ENCODE data around the gene SIK3. TPM values are rescaled to one million over a fixed set of nuclear protein-coding genes. Genes with fewer than 3 reads are reported as not detected.

SIK3 gene
- total and polyA plus RNA-seq, 2 donors (not counting 3 experiments of a cell fraction or from before 2014, with no cell fraction given), result 10.3 to 21.3 TPM

- no peak overlapping the region for H3K27ac ChIP-seq (ENCODE audit: insufficient read depth, low read depth, low read length)
- no TSS peak for BruUV-seq (replicated peaks)
Measured at GRCh38 chr11:116833816-116834534, 264.3 kb downstream of the SIK3 start.

GRCh38 chr11:116833491-116833815, 264.8 kb downstream of the SIK3 start:
- no peaks in the 10 kb centered on the region for H4K20me1 ChIP-seq (replicated peaks; ENCODE audit: control insufficient read depth, extremely low read depth, insufficient read depth, low read length)
- no peak overlapping the region for H3K4me2 ChIP-seq (ENCODE audit: insufficient read depth, low read length)
- no peaks in the 10 kb centered on the region for H3K27me3 ChIP-seq (ENCODE audit: control insufficient read depth in 2 of 2, insufficient read depth in 2 of 2, low read length in 2 of 2)
- no peak overlapping the region for H3K27ac ChIP-seq (ENCODE audit: insufficient read depth, low read depth, low read length)
- POLR2A ChIA-PET, result no interaction called here
- H2AFZ ChIP-seq (ENCODE audit: low read depth, low read length), result no peak overlapping the region
- no peaks in the 10 kb centered on the region for H3K9me1 ChIP-seq (replicated peaks; ENCODE audit: control insufficient read depth, extremely low read depth, insufficient read depth, low read length)
- intact Hi-C loops (cut with micrococcal nuclease), result no loop called here
- dilution Hi-C loops (cut with MboI; ENCODE audit: extremely low pct_ligation_motif_present, low sequenced_read_pairs), result no loop called here
- H3K9ac ChIP-seq (replicated peaks; ENCODE audit: extremely low read depth, insufficient read depth, low read length), result no peak overlapping the region
- H3K79me2 ChIP-seq (ENCODE audit: control insufficient read depth, insufficient read depth, low read length), result no peaks in the 10 kb centered on the region
- H3K9me3 ChIP-seq (replicated peaks; ENCODE audit: control insufficient read depth, insufficient read depth, low read length), result no peaks in the 10 kb centered on the region
- DNase-seq (ENCODE audit: low read depth, low spot score), result no peak
- CTCF ChIA-PET, result interaction anchor here (1.1 to 5.0 kb wide), 4 partner anchors 20 to 272 kb away, joined by 3 to 272 read pairs (median 4); partner anchors contain the start of gene APOA5
- peaks cover 6% of the 10 kb centered on the region for H3K4me1 ChIP-seq (ENCODE audit: control insufficient read depth, extremely low read depth, insufficient read depth, low read length)
- H3K36me3 ChIP-seq (ENCODE audit: control insufficient read depth in 2 of 2, extremely low read depth in 1 of 2, insufficient read depth in 2 of 2, low read length in 2 of 2), result no peaks in the 10 kb centered on the region
- no peak overlapping the region for H3K4me3 ChIP-seq (replicated peaks in 1 of 3; ENCODE audit: insufficient read depth in 1 of 3, low read depth in 1 of 3, low read length in 3 of 3)
- no peak for TF ChIP-seq POLR2A (IDR thresholded peaks at IDR 0.05; ENCODE audit: low read depth, low read length)
- TF ChIP-seq, protein P1, sequence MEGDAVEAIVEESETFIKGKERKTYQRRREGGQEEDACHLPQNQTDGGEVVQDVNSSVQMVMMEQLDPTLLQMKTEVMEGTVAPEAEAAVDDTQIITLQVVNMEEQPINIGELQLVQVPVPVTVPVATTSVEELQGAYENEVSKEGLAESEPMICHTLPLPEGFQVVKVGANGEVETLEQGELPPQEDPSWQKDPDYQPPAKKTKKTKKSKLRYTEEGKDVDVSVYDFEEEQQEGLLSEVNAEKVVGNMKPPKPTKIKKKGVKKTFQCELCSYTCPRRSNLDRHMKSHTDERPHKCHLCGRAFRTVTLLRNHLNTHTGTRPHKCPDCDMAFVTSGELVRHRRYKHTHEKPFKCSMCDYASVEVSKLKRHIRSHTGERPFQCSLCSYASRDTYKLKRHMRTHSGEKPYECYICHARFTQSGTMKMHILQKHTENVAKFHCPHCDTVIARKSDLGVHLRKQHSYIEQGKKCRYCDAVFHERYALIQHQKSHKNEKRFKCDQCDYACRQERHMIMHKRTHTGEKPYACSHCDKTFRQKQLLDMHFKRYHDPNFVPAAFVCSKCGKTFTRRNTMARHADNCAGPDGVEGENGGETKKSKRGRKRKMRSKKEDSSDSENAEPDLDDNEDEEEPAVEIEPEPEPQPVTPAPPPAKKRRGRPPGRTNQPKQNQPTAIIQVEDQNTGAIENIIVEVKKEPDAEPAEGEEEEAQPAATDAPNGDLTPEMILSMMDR (IDR thresholded peaks at IDR 0.05; ENCODE audit: extremely low read depth in 1 of 2, insufficient read depth in 1 of 2, low read depth in 1 of 2, low read length in 2 of 2), result no peak
- TF ChIP-seq GATA2 (IDR thresholded peaks at IDR 0.05; ENCODE audit: insufficient read depth, insufficient read length, low read depth, low read length), result no peak
- TF ChIP-seq EZH2 (IDR thresholded peaks at IDR 0.05; ENCODE audit: borderline replicate concordance, low read depth, low read length, severe bottlenecking), result no peak
- TF ChIP-seq, protein P2, sequence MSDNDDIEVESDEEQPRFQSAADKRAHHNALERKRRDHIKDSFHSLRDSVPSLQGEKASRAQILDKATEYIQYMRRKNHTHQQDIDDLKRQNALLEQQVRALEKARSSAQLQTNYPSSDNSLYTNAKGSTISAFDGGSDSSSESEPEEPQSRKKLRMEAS (IDR thresholded peaks at IDR 0.05; ENCODE audit: insufficient read depth, insufficient read length), result no peak
- no peak for TF ChIP-seq JUN (IDR thresholded peaks at IDR 0.05; ENCODE audit: borderline replicate concordance, insufficient read depth, insufficient read length, low read depth)
- TF ChIP-seq MYC (IDR thresholded peaks at IDR 0.05; ENCODE audit: low read depth, low read length), result no peak
- no peak for TF ChIP-seq FOS (IDR thresholded peaks at IDR 0.05; ENCODE audit: borderline replicate concordance, insufficient read depth, low read length)
- no peak for TF ChIP-seq POLR2AphosphoS5 (IDR thresholded peaks at IDR 0.05; ENCODE audit: insufficient read depth, low read depth, low read length)
- no TSS peak for BruUV-seq (replicated peaks)
- FAIRE-seq, result no peak

More at GRCh38 chr11:116833816-116834534, 264.3 kb downstream of the SIK3 start:
- H3K4me3 ChIP-seq (replicated peaks in 1 of 3; ENCODE audit: insufficient read depth in 1 of 3, low read depth in 1 of 3, low read length in 3 of 3), result no peak overlapping the region
- no peaks in the 10 kb centered on the region for H3K9me1 ChIP-seq (replicated peaks; ENCODE audit: control insufficient read depth, extremely low read depth, insufficient read depth, low read length)
- POLR2A ChIA-PET, result no interaction called here
- no peak for FAIRE-seq
- H3K36me3 ChIP-seq (ENCODE audit: control insufficient read depth in 2 of 2, extremely low read depth in 1 of 2, insufficient read depth in 2 of 2, low read length in 2 of 2), result no peaks in the 10 kb centered on the region
- no peaks in the 10 kb centered on the region for H3K9me3 ChIP-seq (replicated peaks; ENCODE audit: control insufficient read depth, insufficient read depth, low read length)
- no peak overlapping the region for H2AFZ ChIP-seq (ENCODE audit: low read depth, low read length)
- H3K4me1 ChIP-seq (ENCODE audit: control insufficient read depth, extremely low read depth, insufficient read depth, low read length), result peaks cover 6% of the 10 kb centered on the region
- dilution Hi-C loops (cut with MboI; ENCODE audit: extremely low pct_ligation_motif_present, low sequenced_read_pairs), result no loop called here
- no peak overlapping the region for H3K4me2 ChIP-seq (ENCODE audit: insufficient read depth, low read length)
- CTCF ChIA-PET, result interaction anchor here (1.3 to 5.0 kb wide), 4 partner anchors 10 to 43 kb away, joined by 3 to 272 read pairs (median 12); partner anchors contain the start of genes APOA4 and APOA5
- DNase-seq (ENCODE audit: low read depth, low spot score), result no peak
- H3K79me2 ChIP-seq (ENCODE audit: control insufficient read depth, insufficient read depth, low read length), result no peaks in the 10 kb centered on the region
- H3K27me3 ChIP-seq (ENCODE audit: control insufficient read depth in 2 of 2, insufficient read depth in 2 of 2, low read length in 2 of 2), result no peaks in the 10 kb centered on the region
- no peaks in the 10 kb centered on the region for H4K20me1 ChIP-seq (replicated peaks; ENCODE audit: control insufficient read depth, extremely low read depth, insufficient read depth, low read length)
- no peak for TF ChIP-seq POLR2A (IDR thresholded peaks at IDR 0.05; ENCODE audit: low read depth, low read length)
- TF ChIP-seq POLR2AphosphoS5 (IDR thresholded peaks at IDR 0.05; ENCODE audit: insufficient read depth, low read depth, low read length), result no peak
- TF ChIP-seq MYC (IDR thresholded peaks at IDR 0.05; ENCODE audit: low read depth, low read length), result no peak
- TF ChIP-seq, protein P2 (IDR thresholded peaks at IDR 0.05; ENCODE audit: insufficient read depth, insufficient read length), result no peak
- H3K9ac ChIP-seq (replicated peaks; ENCODE audit: extremely low read depth, insufficient read depth, low read length), result no peak overlapping the region
- intact Hi-C loops (cut with micrococcal nuclease), result no loop called here

Measured in endothelial cell of umbilical vein (primary cell).